PC-9 (cell line): ENCODE measurements around the gene SALL3.

Source experiments
- EZH2 ChIP-seq: fragments of 200-600 bp; sonication (generic); IDR thresholded peaks from 2 replicates; pipeline ENCODE4 v1.8.0; 2017; ENCODE audit warnings: antibody characterized with exemption, low read depth
- TF ChIP-seq, protein P1 (sequence below): fragments of 200-600 bp; sonication (generic); conservative IDR thresholded peaks from 2 replicates; pipeline ENCODE4 v1.6.1; 2017; ENCODE audit warnings: mixed run types, antibody characterized with exemption, mild to moderate bottlenecking, moderate library complexity

DNA sequence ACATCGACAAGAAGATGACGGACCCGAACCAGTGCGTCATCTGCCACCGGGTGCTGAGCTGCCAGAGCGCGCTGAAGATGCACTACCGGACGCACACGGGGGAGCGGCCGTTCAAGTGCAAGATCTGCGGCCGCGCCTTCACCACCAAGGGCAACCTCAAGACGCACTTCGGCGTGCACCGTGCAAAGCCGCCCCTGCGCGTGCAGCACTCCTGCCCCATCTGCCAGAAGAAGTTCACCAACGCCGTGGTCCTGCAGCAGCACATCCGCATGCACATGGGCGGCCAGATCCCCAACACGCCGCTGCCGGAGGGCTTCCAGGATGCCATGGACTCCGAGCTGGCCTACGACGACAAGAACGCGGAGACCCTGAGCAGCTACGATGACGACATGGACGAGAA lies 14.4 kb downstream of the SALL3 start:
- TF ChIP-seq EZH2: no peak
- TF ChIP-seq, protein P1, sequence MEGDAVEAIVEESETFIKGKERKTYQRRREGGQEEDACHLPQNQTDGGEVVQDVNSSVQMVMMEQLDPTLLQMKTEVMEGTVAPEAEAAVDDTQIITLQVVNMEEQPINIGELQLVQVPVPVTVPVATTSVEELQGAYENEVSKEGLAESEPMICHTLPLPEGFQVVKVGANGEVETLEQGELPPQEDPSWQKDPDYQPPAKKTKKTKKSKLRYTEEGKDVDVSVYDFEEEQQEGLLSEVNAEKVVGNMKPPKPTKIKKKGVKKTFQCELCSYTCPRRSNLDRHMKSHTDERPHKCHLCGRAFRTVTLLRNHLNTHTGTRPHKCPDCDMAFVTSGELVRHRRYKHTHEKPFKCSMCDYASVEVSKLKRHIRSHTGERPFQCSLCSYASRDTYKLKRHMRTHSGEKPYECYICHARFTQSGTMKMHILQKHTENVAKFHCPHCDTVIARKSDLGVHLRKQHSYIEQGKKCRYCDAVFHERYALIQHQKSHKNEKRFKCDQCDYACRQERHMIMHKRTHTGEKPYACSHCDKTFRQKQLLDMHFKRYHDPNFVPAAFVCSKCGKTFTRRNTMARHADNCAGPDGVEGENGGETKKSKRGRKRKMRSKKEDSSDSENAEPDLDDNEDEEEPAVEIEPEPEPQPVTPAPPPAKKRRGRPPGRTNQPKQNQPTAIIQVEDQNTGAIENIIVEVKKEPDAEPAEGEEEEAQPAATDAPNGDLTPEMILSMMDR: no peak
